HEK293T (cell line): ENCODE results near the gene SCUBE1.

Experiments
- BHLHE40 ChIP-seq: fragments of 450-650 bp; IDR thresholded peaks from 2 replicates; pipeline ENCODE4 v1.6.1; 2016; ENCODE audit warnings: mild to moderate bottlenecking, moderate library complexity, borderline replicate concordance
- ELF4 ChIP-seq: fragments of 450-650 bp; IDR thresholded peaks from 2 replicates; pipeline ENCODE4 v1.6.1; 2017; ENCODE audit warnings: antibody characterized with exemption
- FOXA1 ChIP-seq: fragments of 450-650 bp; IDR thresholded peaks from 2 replicates; pipeline ENCODE4 v1.6.1; 2016; ENCODE audit warnings: mild to moderate bottlenecking
- FOXK2 ChIP-seq: fragments of 450-650 bp; IDR thresholded peaks from 2 replicates; pipeline ENCODE4 v1.6.1; 2016; ENCODE audit warnings: mild to moderate bottlenecking
- FOXM1 ChIP-seq: fragments of 450-650 bp; IDR thresholded peaks from 2 replicates; pipeline ENCODE4 v1.6.1; 2017; ENCODE audit warnings: mild to moderate bottlenecking, borderline replicate concordance
- HDGF ChIP-seq: fragments of 450-650 bp; IDR thresholded peaks from 2 replicates; pipeline ENCODE4 v1.6.1; 2017; ENCODE audit warnings: antibody characterized with exemption, borderline replicate concordance
- L3MBTL2 ChIP-seq: fragments of 450-650 bp; conservative IDR thresholded peaks from 2 replicates; pipeline ENCODE4 v1.6.1; 2016; ENCODE audit warnings: mild to moderate bottlenecking
- LEF1 ChIP-seq: fragments of 450-650 bp; IDR thresholded peaks from 2 replicates; pipeline ENCODE4 v1.6.1; 2017; ENCODE audit warnings: mild to moderate bottlenecking, borderline replicate concordance
- NFRKB ChIP-seq: fragments of 450-650 bp; IDR thresholded peaks from 2 replicates; pipeline ENCODE4 v1.6.1; 2016; ENCODE audit warnings: mild to moderate bottlenecking, moderate library complexity
- PKNOX1 ChIP-seq: fragments of 450-650 bp; IDR thresholded peaks from 2 replicates; pipeline ENCODE4 v1.6.1; 2016
- SP1 ChIP-seq: fragments of 450-650 bp; IDR thresholded peaks from 2 replicates; pipeline ENCODE4 v1.6.1; 2017
- SUZ12 ChIP-seq: fragments of 450-650 bp; IDR thresholded peaks from 2 replicates; pipeline ENCODE4 v1.6.1; 2016; ENCODE audit warnings: mild to moderate bottlenecking
- TARDBP ChIP-seq: fragments of 450-650 bp; IDR thresholded peaks from 2 replicates; pipeline ENCODE4 v1.6.1; 2016
- ZNF384 ChIP-seq: fragments of 450-650 bp; IDR thresholded peaks from 2 replicates; pipeline ENCODE4 v1.6.1; 2016

- TF ChIP-seq SUZ12: no peak
- no peak for TF ChIP-seq TARDBP
- no peak for TF ChIP-seq ELF4
- TF ChIP-seq NFRKB: no peak
- no peak for TF ChIP-seq FOXM1
- TF ChIP-seq HDGF: no peak
- TF ChIP-seq L3MBTL2: no peak
- TF ChIP-seq ZNF384: no peak
- no peak for TF ChIP-seq FOXK2
- TF ChIP-seq PKNOX1: no peak
- TF ChIP-seq SP1: no peak
- no peak for TF ChIP-seq FOXA1
- TF ChIP-seq BHLHE40: no peak
- TF ChIP-seq LEF1: no peak
Measured at GRCh38 chr22:43238526-43239006, 104.6 kb downstream of the SCUBE1 start.
